ENCODE results near the gene UHRF2. TPM values are rescaled to one million over a fixed set of nuclear protein-coding genes. Genes with fewer than 3 reads are reported as not detected.

UHRF2 gene
- total RNA-seq, 4 donors from 2014 or later = 44.1 to 142 (median 59.2) TPM

- Histone ChIP-seq H3K27me3 (no peaks in the 10 kb centered on the region), H3K27ac (peak overlapping the region in 1 of 4 donors; percentile 2), H3K9me3 (no peaks in the 10 kb centered on the region), H3K36me3 (peaks cover 0 to 13% (median 0%) of the 10 kb centered on the region in 3 donors), H3K4me1 (peaks cover 0 to 8% (median 4%) of the 10 kb centered on the region in 4 donors), H3K4me3 (no peak overlapping the region)
- TF ChIP-seq POLR2A (IDR thresholded peaks at IDR 0.05) = no peak
- TF ChIP-seq CTCF (IDR thresholded peaks at IDR 0.05) = no peak
- DNase-seq = no peak
Measured at GRCh38 chr9:6431038-6431437, 18.0 kb downstream of the UHRF2 start.

- H3K4me1 ChIP-seq = peaks cover 0 to 8% (median 3%) of the 10 kb centered on the region in 4 donors
- H3K9me3 ChIP-seq = no peaks in the 10 kb centered on the region
- H3K27me3 ChIP-seq = no peaks in the 10 kb centered on the region
- no peak overlapping the region for H3K4me3 ChIP-seq
- H3K36me3 ChIP-seq = peaks cover 0 to 13% (median 0%) of the 10 kb centered on the region in 3 donors
- TF ChIP-seq CTCF (IDR thresholded peaks at IDR 0.05) = no peak
- TF ChIP-seq POLR2A (IDR thresholded peaks at IDR 0.05) = no peak
- DNase-seq = no peak
- no peak overlapping the region for H3K27ac ChIP-seq
Measured at GRCh38 chr9:6433410-6433809, 20.4 kb downstream of the UHRF2 start.

- TF ChIP-seq CTCF (IDR thresholded peaks at IDR 0.05) (no peak), POLR2A (IDR thresholded peaks at IDR 0.05) (no peak)
- H3K27ac ChIP-seq = no peak overlapping the region
- peaks cover 0 to 13% (median 0%) of the 10 kb centered on the region in 3 donors for H3K36me3 ChIP-seq
- no peak for DNase-seq
- no peaks in the 10 kb centered on the region for H3K27me3 ChIP-seq
- H3K9me3 ChIP-seq = no peaks in the 10 kb centered on the region
- H3K4me3 ChIP-seq = no peak overlapping the region
- H3K4me1 ChIP-seq = no peaks in the 10 kb centered on the region
Measured at GRCh38 chr9:6439051-6439703, 26.2 kb downstream of the UHRF2 start.

GRCh38 chr9:6440405-6440804 lies 27.4 kb downstream of the UHRF2 start:
- no peaks in the 10 kb centered on the region for H3K27me3 ChIP-seq
- no peak overlapping the region for H3K27ac ChIP-seq
- TF ChIP-seq CTCF (IDR thresholded peaks at IDR 0.05) (no peak), POLR2A (IDR thresholded peaks at IDR 0.05) (no peak)
- no peak overlapping the region for H3K4me3 ChIP-seq
- DNase-seq = no peak
- no peaks in the 10 kb centered on the region for H3K4me1 ChIP-seq
- H3K9me3 ChIP-seq = no peaks in the 10 kb centered on the region
- peaks cover 0 to under 1% (median 0%) of the 10 kb centered on the region in 3 donors for H3K36me3 ChIP-seq

- DNase-seq = no peak
- H3K27me3 ChIP-seq = no peaks in the 10 kb centered on the region
- no peaks in the 10 kb centered on the region for H3K4me1 ChIP-seq
- no peaks in the 10 kb centered on the region for H3K36me3 ChIP-seq
- no peak for TF ChIP-seq POLR2A (IDR thresholded peaks at IDR 0.05)
- TF ChIP-seq CTCF (IDR thresholded peaks at IDR 0.05) = no peak
- no peaks in the 10 kb centered on the region for H3K9me3 ChIP-seq
- no peak overlapping the region for H3K4me3 ChIP-seq
- H3K27ac ChIP-seq = no peak overlapping the region
Measured at GRCh38 chr9:6441269-6441668, 28.3 kb downstream of the UHRF2 start.

All from Peyer's patch (tissue), 4 donors.